C4-2B (cell line): ENCODE measurements around the gene DOC2A.

ENCODE experiments used
- H3K27ac ChIP-seq: fragments of 450-650 bp; 2 replicates; pipeline ENCODE4 v1.5.1; 2017
- ZFX ChIP-seq: fragments of 450-650 bp; IDR thresholded peaks from 2 replicates; pipeline ENCODE4 v1.6.1; 2017
- TF ChIP-seq, protein P1 (sequence below): fragments of 450-650 bp; conservative IDR thresholded peaks from 2 replicates; pipeline ENCODE4 v1.5.1; 2017; ENCODE audit warnings: mild to moderate bottlenecking

The DOC2A gene

DNA sequence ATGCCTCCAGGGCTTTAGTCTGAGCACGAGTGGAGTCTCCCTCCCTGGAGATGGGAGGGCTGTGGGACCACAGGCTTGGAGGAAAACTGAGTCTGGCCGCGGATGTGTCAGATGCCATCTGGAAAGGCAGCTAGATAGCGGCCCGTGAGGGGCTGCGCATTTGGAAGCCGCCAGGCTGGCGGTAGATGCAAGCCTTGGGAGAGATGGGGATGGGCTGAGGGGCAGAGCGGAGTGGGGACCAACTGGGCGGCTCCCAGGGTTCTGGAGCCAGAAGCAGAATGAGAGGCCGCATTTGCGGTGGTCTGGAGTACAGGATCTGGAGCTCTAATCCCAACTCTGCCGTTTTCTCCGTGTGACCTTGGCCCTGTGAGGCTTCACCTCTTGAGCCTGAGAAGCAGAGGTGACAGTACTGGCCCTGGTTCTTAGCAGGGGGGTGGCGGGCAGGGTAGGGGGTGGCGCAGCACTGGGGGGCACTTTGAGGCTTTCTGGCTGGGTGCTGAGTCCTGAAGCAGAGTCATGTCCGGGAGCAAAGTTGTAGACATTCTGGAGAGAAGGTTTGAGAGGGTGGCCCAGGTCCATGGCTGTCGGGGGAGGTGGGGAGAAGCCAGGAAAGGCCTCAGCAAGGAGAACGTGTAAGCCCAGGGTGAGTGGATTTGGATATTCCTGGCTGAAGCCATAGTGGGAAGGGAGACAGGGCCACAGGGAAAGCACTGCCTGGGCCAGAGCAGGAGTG, 8.0 kb downstream of the DOC2A start:
- H3K27ac ChIP-seq, result no peak overlapping the region
- TF ChIP-seq, protein P1, sequence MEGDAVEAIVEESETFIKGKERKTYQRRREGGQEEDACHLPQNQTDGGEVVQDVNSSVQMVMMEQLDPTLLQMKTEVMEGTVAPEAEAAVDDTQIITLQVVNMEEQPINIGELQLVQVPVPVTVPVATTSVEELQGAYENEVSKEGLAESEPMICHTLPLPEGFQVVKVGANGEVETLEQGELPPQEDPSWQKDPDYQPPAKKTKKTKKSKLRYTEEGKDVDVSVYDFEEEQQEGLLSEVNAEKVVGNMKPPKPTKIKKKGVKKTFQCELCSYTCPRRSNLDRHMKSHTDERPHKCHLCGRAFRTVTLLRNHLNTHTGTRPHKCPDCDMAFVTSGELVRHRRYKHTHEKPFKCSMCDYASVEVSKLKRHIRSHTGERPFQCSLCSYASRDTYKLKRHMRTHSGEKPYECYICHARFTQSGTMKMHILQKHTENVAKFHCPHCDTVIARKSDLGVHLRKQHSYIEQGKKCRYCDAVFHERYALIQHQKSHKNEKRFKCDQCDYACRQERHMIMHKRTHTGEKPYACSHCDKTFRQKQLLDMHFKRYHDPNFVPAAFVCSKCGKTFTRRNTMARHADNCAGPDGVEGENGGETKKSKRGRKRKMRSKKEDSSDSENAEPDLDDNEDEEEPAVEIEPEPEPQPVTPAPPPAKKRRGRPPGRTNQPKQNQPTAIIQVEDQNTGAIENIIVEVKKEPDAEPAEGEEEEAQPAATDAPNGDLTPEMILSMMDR, result no peak
- no peak for TF ChIP-seq ZFX

DNA sequence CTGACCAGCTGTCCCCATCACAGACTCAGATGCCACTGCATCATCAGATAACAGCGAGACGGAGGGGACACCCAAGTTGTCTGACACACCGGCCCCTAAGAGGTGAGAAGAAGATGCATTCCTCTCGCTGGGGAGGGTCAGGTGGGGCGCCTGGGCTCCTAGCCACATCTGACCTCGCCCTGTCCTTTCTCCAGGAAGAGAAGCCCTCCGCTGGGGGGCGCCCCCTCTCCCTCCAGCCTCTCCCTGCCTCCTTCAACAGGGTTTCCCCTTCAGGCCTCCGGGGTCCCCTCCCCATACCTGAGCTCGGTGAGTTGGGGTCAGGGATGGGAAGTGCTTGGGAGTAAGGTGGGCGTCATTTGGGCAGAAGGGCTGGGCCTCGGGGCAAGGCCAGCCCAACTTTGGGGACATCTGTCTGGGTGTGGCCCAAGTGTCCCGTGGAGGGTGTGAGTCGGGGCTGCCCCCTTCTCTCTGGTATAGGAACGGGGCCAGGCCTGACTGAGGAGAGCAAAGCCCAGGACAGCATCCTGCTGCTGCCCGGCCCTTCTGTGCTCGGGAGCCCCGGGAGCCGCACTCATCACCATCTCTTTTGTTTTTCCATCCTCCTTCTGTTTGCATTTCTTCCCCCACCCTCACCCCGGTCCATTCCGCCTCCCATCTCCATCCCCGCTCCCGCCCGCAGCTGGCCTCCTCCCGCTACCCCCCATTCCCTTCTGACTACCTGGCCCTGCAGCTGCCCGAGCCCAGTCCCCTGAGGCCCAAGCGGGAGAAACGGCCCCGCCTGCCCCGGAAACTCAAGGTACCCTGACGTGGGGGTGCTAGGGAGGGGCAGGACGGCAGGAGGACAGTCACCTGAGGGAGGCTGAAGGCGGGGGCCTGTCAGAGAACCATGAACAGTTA, 9.8 kb downstream of the DOC2A start:
- TF ChIP-seq ZFX, result no peak
- TF ChIP-seq, protein P1, result no peak
- no peak overlapping the region for H3K27ac ChIP-seq

DNA sequence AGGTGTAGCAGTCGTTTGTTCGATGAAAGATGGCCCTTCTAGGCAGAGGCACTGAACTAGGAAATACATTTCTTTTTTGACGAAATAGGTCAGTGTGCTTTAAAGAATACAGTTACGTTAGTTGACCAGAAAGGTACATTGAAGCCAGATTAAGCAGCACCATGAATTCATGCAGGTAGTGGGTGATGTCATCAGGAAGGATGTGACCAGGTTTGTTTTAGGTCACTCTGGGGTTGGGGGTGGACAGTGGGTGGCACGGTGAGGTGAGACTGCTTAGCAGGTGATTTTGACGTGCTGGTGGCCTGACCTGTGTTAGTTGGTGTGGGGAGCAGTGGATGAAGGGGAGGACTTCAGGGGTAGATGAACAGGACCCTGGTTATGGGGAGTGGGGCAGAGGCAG, 11.2 kb downstream of the DOC2A start:
- TF ChIP-seq, protein P1, result no peak
- TF ChIP-seq ZFX, result no peak
- no peak overlapping the region for H3K27ac ChIP-seq

DNA sequence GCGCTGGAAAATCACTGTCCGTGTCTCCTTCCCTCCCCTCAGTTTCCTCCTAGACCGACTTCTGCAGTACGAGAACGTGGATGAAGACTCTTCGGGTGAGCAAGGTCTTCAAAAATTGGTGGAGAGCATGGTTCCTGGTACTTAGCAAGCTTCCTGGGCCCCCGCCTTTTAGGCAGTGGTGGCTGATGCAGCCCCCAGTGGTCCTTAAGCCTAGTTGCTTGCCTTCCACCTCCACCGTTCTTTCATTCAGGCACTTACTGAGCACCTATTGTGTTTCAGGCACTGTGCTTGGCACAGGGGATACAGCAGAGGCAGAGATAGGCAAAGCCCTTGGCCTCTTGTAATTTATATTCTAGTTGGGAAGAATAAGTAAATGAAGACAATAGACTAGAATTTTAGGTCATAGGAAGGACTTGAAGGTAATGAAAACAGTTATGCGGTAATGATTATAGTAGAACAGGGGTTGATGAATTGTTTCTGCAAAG, 14.0 kb downstream of the DOC2A start:
- peak overlapping the region; percentile 99 for H3K27ac ChIP-seq
- TF ChIP-seq ZFX, result no peak
- TF ChIP-seq, protein P1, result no peak

DNA sequence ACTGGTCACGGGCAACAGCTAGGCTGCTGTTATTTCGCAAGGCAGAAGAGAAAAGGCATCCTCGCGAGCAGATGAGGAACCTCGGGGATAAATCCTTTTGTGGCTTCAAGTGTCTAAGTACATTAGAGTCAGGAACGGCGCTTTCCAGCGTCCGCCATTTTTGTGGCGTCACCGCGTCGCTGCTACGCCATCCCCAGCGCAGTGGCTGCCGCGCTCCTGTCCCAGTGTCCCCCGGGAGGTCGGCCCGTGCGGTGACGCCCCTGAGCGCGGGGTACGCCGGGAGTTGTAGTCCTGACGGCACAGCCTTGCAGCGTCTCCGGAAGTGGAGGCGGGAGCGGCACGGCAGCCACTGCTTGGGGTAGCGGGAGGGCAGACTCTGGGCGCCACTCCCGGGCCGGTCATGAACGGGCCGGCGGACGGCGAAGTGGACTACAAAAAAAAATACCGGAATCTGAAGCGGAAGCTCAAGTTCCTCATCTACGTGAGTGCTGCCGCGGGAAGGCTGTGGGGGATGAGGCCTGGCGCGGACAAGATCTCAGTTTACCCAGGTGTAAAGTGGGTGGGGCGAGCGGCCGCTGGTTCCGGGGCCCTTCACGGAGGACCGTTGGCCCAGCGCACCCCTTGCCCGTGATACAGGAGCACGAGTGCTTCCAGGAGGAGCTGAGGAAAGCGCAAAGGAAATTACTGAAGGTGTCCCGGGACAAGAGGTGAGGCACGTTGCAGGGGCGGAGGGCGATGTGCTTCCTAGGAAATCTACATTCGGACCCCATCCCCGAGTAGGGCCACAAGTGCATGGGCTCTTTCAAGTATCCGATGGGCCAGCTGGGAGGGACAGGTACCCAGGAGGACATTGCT, 14.7 kb downstream of the DOC2A start, which contains the start of gene INO80E:
Gene INO80E, plus strand, starts transcription at position 331 of the 855 bp plus-strand sequence. Its CDS starts 70 bp downstream, at position 401.
- peak; percentile 54; the same call in 1 of the 2 replicates for TF ChIP-seq ZFX
- TF ChIP-seq, protein P1, result no peak
- H3K27ac ChIP-seq, result peak within 1 kb of the TSS; percentile 99

DNA sequence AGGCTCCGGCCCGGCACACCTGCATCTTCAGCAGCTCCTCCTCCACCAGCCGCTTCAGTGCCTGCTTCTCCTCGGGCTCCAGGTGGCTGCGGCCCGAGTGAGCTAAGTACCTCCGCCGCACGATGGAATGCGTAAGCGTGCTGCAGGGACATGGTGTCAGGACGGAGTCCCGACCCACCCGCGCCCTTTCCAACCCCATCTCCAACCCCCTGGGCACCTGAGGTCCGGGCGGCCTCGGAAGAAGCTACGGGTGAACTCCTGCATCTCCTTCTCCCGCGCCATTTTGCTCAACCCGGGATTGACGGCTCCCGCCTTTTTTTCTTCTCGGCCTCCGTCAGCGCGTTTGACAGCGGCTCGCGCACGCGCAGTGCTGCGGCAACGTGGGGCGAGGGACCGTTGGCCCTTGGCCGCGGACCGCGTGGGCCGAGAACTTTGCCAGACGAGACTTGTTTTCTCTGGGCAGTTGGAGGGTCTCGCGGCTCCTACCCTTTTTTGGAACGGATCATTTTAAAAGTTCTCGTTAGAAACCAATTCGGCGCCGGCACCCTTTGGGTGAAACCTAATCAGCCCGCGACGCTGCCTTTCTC, 15.4 kb downstream of the DOC2A start, which contains the start of gene HIRIP3:
Gene HIRIP3, minus strand, starts transcription at position 294 of the 587 bp plus-strand sequence. Its CDS starts 12 bp downstream, at position 282.
- H3K27ac ChIP-seq, result peak within 1 kb of the TSS; percentile 99
- TF ChIP-seq, protein P1, result no peak
- no peak for TF ChIP-seq ZFX
